NCI-H774 (cell line): Measurements from ENCODE around the gene TBC1D22B.
"Not testable (repeated sequence)": the region's sequence is repeated elsewhere in the genome, so short reads cannot be mapped to it uniquely, and the experiment has no call there.

ENCODE experiments used
- DNase-seq: peaks from one replicate; lab custom pipeline; 2025; lab: John Stamatoyannopoulos, UW

Gene TBC1D22B

DNA sequence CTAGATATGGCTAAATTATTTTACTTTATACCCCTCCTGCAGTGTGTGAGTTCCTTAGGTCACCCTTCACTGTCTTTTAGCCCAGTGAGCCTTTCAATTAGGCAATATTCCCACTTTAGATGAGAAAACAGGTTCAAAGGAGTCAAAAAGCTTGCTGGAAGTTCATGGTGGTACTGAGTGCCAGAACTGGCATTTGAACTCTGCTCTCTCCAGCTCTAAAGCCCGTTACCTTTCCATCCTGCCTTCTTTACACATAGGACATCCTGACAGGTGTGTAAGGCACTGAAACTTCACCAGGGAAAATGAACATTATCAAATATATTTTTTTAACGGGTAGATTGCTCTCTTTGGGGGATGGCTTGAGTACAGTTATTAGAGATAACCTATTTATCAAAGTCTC, 11.5 kb downstream of the TBC1D22B start:
- no peak for DNase-seq

DNA sequence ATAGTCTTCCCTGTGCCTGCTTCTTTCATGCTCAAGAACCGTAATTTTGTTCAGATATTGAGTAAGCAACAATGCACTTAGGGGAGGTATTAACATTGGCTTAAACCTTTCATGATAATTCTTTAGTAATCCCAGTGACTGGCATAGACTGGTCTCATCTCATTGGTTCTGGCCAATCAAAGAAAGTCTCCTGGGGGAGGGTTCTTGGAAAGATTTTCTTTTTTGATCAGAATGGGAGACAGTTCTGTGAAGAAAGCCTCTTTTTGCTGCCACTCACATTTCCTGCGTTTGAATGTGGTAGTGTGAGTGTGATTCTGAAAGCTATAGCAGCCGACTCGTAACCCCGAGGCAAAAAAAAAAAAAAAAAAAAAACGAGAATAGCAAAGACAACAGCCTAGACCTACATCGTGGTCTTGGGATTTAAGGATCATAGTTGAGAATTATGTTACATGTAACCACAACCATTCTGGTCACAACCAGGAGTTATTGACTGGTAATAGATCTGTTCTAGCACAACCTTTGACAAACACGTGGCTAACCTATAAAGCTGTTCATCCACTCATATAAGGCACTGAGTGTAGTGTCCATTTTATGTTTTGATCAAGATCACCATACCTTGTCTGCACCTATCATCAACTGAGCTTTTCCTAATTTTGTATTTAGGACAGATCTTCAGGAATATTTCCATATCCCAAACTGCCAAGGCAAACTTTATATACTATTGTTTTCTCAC, 15.4 kb downstream of the TBC1D22B start:
- DNase-seq, result no peak

DNA sequence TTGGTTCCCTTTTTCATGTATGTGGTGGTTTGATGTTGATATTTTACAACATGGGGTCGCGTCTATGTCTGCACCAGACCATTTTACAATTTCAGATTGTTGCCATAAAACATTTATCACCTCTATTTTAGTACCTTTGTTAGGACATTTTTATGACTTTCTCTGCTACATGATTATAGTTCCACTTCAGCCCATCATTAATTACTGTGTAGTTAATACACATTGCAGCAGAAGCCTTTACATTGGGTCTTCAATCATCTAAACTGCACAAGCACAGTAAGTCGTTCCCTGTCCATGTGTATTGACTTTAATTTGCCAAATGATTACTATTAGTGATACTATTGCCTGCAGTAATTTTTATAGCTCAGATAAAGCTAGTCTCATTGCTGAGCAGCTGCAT, 16.1 kb downstream of the TBC1D22B start:
- DNase-seq, result no peak

DNA sequence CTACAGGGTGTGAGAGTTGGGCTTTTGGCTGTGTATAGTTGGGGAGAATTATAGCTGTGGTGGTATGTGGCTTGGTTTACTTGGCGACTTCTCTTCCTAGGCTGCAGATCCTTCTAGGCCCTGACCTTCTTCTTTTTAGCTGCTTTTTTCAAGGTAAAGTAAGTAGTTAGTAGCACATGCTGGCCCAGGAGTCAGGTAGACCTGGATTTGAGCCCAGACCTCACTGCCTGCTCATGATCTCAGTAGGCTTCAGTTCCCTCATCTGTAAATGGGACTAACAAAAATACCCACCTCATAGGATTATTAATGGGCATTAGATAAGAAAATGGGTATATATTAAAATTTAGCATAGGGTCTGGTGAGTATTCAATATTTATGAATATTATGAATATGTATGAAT, 17.8 kb downstream of the TBC1D22B start:
- no peak for DNase-seq

DNA sequence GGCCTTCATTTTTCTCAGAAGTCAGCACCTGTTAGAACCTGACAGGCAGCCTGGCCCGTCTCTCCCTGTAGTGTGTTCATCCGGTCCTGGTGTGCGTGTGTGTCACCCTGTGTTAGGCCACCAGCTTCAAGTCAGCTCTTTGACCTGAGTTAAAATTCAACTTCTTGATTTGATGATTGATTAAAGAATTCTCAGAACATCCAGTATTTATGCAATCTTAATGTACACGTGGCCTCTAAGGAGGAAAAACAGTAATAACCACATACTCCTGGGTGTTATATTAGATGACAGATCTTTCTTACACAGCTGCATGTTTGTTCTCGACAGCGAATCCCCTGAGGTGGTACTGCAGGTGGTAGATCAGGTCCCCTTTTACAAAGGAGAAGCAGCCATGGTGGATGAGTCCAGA, 19.4 kb downstream of the TBC1D22B start:
- no peak for DNase-seq

DNA sequence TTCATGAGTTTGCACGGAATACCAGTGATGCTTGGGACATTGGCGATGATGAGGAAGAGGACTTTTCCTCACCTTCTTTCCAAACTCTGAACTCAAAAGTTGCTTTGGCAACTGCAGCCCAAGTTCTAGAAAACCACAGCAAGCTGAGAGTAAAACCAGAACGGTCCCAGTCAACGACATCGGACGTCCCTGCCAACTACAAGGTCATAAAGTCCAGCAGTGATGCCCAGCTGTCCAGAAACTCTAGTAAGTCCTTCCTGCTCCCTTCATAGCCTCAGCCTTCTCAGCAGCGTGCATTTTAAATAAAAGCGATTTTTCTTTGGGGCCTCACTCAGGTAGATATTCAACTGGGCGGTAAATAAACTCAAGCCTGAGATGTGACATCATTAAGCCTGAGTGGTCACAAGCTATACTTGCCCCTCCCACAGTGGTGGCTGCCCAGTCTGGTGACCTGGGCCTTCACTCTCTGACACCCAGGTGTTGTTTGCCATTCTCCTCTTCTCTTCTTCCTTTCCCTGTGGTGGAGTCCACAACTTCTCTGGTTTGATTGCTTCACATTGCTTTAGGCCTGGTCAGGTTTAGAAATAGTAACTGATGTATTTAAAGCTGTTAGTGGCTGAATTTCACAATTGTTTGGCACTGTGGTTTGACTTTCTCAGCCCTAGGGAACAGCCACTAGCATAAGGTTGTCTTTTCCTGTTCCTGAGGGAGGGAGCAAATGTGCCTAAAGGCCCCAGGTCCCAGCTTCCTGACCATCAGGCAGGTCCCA, 22.0 kb downstream of the TBC1D22B start:
- no peak for DNase-seq

DNA sequence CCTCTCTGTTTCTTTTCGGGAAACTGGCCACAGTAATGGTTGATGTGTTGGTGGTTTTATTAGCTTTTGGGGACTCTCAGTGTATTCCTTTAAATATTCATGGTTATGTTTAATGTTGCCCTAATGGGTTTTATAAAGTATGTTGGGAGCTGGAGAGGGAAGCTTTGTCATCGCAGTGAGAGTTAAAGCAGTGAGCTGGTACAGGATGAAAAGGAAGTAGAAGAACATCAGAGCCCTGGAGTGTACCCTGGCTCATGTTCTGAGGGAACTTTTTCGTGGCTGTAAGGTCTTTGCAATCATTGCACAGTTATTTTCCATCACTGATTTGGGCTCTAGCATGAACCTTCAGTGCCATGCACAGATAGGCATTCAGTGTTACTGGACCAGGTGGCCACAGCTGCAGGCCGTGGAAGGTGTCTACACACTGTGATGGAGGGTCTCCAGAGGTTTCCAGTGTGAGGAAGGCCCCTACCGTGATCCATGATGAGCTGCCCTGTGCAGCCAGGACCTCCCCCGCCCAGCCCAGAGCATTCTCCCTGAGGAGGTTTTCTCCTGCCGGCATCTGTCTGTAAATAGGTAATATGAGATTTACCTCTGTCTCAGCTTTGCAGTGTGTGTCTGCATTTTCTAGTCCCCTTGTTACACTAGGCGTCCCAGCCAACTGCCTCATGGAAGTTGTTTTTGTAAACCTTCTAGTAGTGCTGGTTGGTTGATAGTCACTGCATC, 22.8 kb downstream of the TBC1D22B start:
- DNase-seq, result no peak

DNA sequence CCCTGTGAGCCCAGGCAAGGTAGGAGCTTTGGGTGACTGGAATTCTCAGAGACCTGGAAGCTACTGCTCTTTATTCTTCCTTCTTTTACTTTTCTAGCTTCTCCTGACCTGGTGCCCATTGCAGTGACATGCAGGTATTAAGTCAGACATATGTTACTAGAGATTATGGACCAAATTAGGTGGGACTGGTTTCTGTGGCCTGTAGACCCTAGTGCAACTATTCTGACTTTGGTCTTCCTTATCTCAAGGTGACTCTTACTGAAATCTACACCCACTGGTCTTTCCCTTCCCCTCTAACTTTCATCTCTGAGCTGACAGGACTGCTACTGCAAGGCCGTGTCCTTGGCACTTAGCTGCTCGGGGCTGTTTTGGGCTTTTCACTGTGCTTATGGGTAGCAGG, 24.8 kb downstream of the TBC1D22B start:
- DNase-seq, result no peak

DNA sequence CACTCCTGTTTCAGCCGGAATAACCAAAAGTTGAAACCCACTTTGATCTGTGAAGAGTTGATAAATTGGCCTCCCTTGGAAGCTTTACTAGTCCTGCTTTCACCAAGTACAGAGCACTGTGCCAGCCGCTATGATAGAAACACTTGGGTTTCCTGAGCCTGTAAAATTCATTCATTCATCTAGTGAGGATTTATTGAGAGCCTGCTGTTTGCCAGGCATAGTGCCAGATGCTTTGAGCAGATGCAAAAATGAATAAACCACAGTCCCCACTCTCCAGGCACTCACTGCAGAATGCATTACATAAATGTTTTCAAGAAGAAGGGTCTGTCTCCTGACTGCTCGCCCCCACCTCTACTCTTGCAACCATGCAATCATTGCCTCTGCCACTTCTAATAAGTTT, 25.7 kb downstream of the TBC1D22B start:
- DNase-seq, result no peak

DNA sequence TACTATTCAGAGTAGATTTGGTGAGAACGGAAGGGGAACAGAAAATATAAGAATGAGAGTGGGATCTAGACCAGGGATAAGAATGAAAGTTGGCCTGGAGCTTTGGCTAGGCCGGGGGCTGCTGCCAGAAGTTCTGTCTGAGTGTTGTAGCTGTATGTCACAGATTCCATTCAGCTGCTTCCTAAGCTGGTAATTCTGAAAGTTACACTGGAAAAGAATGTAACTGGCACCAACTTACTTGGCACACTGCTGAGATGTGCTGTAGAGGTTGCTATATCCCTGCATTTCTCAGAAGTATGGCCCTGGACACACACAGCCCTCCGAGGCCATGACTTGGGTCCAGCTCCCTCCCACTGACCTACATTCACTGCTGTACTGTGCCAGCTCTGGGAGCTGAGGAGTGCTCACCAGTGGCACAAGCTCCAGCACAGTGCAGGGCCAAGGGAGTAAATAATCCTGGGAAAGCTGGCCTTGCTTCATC, 26.1 kb downstream of the TBC1D22B start:
- DNase-seq, result no peak

DNA sequence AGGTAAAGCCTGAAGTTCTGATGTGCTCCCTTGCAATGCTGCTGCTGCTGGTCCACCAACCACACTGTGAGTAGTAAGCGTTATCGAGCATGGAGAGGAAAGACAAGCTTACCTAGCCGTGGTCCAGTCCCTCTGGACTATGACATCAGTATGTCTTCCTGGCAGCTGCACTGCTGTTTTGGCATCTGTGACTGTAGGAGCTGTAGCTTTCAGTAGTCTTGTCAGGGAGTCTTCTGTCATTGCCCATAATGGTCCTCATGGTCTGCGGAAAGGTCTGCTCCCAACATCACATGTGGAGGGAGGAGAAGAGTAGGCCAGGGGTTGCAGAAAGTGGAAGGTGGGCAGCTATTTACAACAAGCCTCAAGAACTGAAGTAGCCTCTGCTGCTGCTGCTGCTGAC, 27.2 kb downstream of the TBC1D22B start:
- no peak for DNase-seq

DNA sequence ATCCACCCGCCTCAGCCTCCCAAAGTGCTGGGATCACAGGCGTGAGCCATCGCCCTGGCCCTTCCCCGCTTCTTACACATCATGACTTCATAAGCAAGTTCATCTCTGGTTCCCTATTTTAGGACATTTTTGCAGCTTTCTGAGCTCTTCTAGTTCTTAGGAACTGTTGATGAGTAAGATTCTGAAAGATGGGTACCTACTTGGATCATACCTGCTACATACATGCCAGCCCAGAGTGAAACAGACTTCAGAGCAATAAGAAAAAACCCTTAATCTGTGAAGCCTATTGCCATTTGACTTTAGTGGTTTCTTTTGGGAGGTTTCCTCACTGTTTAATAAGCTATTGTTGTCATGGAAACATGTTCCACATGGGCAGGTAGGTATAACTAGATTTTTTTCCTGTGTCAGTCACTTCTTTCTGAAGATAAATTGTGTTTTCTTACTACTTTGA, 28.3 kb downstream of the TBC1D22B start:
- DNase-seq, result no peak

DNA sequence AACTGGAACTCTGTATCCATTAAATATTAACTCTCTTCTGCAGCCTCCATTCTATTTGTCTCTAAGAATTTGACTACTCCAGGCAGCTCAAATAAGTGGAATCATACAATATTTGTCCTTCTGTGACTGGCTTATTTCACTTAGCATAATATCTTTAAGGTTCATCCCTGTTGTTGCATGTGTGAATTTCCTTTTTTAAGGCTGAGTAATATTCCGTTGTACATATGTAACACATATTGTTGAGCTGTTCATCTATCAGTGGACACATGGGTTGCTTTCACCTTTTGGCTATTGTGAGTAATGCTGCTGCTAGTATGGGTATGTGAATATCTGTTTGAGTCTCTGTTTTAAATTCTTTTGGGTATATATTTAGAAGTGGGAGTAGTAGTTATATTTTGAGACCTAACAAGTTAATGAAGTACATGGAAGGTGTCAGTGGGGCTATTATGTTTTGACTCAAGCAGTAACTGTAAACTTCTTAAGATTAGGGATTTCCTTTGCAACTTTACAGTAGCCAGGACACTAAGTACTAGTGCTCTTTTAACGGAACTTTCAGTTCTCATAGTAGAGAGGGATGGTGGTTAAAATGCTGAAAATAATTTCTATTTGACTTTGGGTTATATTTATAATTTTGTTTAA, 30.1 kb downstream of the TBC1D22B start:
- DNase-seq, result no peak

DNA sequence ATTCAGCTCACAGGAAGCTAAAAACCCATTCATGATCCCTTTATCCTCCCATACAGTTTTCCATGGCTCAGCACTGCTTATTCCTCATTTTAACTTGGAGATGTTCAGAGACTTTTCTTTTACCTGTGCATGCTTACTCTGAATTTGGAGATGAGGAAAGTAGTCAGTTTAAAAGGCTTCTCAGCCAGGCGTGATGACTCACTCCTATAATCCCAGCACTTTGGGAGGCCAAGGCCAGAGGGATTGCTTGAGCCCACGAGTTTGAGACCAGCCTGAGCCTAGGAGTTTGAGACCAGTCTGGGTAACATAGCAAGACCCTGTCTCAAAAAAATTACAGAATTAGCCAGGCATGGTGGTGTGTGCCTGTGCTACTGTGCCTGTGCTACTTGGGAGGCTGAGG, 30.7 kb downstream of the TBC1D22B start:
- DNase-seq, result no peak

DNA sequence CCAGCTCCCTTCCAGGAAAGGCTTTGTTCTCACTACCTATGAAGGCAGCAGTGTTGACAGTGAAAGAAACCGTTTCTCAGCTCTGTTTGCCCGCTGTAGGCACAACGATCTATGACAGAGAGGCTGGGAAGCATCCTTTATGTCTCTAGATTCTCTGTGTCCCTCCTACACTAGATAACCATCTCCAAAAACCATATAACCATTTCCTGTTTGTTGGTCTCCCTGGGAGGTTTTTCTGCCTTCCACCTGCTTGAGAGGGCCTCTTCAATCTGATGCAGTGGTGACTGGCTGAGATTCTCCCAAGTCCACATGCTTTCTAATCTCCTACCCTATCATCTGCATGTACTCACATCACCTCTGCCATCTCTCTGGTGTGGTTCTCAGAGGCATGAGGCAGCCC, 32.4 kb downstream of the TBC1D22B start:
- no peak for DNase-seq

DNA sequence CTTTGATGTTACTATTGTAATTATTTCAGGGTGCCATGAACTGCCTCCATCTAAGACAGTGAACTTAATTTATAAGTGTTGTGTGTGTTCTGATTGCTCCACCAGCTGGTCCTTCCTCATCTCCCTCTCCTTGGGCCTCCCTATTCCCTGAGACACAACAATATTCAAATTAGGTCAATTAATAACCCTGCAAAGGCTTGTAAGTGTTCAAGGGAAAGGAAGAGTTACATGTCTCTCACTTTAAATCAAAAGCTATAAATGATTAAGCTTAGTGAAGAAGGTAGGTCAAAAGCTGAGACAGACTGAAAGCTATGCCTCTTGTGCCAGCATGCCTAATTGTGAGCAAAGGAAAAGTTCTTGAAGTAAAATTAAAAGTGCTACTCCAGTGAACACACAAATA, 35.9 kb downstream of the TBC1D22B start:
- DNase-seq, result no peak

DNA sequence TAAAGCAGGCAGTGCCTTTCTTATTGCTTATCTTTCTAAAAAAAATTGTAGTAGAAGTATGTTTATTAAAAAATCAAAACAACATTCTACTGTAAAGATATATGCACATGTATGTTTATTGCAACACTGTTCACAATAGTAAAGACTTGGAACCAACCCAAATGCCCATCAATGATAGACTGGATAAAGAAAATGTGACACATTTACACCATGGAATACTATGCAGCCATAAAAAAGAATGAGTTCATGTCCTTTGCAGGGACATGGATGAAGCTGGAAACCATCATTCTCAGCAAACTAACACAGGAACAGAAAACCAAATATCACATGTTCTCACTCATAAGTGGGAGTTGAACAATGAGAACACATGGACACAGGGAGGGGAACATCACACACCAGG, 40.1 kb downstream of the TBC1D22B start:
- DNase-seq, result not testable (repeated sequence)

DNA sequence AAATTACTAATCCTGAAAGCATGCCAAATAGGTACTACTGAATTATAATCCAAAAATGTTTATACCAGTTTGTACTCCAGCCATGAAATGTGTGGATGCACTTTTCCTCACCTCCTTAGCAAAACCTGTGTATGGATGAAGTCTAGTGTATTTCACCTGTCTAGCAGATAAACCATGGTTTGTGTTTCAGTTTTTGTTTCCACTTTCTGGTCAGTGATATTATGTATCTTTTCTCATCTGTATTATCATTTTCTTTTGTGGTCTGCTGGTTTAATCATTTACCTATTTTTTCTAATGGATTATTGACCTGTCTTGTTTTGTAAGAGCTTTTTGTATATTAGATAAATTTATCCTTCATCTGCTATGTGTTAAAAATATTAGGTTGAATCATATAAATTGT, 41.4 kb downstream of the TBC1D22B start:
- DNase-seq, result no peak

DNA sequence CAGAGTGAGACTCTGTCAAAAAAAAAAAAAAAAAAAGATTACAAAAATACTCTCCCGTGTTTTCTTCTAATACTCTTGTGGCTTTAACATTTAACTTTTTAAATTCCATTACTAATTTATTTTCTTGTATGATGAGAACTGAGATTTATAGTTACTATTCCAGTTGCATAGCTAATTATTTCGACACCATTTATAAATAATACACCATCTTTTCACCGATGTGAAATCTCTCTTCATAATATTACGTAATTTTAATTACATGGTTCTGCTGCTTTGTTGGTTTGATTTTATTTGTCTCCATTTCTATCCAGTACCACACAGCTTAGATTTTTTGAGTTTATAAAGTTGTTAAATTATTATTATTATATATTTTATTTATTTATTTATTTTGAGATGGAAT, 42.4 kb downstream of the TBC1D22B start:
- DNase-seq, result no peak

DNA sequence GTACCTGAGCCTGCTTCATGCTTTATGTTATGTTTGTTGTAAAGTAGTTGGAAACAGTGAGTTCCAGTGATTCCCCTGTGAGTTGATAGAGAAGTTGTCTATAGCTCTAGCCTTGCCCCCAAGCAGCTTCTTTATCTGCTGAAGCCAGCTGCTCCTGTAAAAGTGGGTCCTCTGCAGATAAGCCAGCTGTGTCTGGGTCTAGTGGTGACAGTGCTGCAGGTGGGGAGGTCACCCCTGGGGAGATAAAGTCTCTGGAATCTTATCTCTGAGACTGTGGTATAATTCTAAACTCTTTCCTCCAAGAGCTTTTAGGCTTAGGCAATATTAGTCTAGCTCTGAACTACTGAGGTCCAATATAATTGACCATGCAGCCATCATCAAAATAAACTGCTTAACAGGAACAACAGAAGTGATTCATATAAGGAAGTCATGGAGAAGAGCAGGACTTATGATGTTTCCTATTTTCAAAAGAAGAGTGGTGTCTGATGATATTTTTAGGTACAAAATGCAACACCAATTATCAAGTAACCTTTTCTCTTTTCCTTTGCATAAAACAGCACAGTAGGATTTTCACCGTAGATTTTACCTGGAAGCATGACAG, 44.6 kb downstream of the TBC1D22B start:
- DNase-seq, result no peak

DNA sequence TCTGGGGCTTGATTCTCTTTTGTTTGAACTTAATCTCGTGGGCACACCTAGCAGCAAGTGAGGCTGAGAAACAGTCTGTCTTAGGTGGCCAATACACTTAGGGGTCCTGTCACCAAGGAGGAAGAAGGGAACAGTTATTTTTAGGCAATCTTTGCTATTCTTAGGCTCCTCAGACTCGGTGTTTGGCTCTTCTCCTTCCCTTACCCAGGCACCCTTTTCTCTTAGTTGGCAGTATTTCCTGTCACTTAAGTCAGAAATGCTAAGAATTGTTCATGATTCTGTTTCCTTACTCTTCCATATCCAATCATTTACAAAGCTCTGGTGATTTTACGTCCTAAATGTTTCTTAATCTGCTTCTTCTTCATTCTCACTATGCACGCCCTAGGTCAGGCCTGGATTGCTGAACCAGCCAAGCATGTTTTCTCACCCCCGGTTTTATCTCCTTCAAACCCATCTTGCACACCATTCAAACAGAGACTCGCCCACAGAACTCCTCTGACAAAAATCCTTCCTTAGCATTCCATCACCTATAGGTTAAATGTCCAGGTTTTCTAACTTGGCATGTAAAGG, 45.6 kb downstream of the TBC1D22B start:
- DNase-seq, result no peak
